GM11168 (cell line): ENCODE results near the gene RAX.
"Not testable (repeated sequence)": the region's sequence is repeated elsewhere in the genome, so short reads cannot be mapped to it uniquely, and the experiment has no call there.

Source experiments
- in situ Hi-C: fragments of 300-500 bp; cut with MboI; formaldehyde crosslinking; loops from one replicate; pipeline ENCODE4 v1.12.0; 2022; ENCODE audit warnings: low sequenced_read_pairs; ENCODE audit not compliant: unreplicated experiment

The RAX gene

GRCh38 chr18:59274533-59274928 is 1.3 kb upstream of the RAX start:
- in situ Hi-C loops: no loop called here

GRCh38 chr18:59273759-59274532 is 692 bp upstream of the RAX start:
- in situ Hi-C loops: no loop called here

GRCh38 chr18:59272221-59272888 is 899 bp downstream of the RAX start:
- in situ Hi-C loops: no loop called here

GRCh38 chr18:59271606-59272220 is 1.5 kb downstream of the RAX start:
- in situ Hi-C loops: no loop called here

GRCh38 chr18:59270689-59271257 is 2.5 kb downstream of the RAX start:
- in situ Hi-C loops: no loop called here

- in situ Hi-C loops: no loop called here
Measured at GRCh38 chr18:59269563-59270119, 3.6 kb downstream of the RAX start.

- in situ Hi-C loops: no loop called here
Measured at GRCh38 chr18:59268721-59269562, 4.3 kb downstream of the RAX start.

GRCh38 chr18:59268127-59268720 is 5.0 kb downstream of the RAX start:
- in situ Hi-C loops: no loop called here

GRCh38 chr18:59267503-59268126 is 5.6 kb downstream of the RAX start:
- in situ Hi-C loops: no loop called here

- in situ Hi-C loops: no loop called here
Measured at GRCh38 chr18:59266886-59267502, 6.3 kb downstream of the RAX start.

- in situ Hi-C loops: no loop called here
Measured at GRCh38 chr18:59266459-59266858, 6.8 kb downstream of the RAX start.

- in situ Hi-C loops: no loop called here
Measured at GRCh38 chr18:59265974-59266369, 7.3 kb downstream of the RAX start.

GRCh38 chr18:59265246-59265973 is 7.8 kb downstream of the RAX start:
- in situ Hi-C loops: no loop called here

GRCh38 chr18:59264651-59265245 is 8.5 kb downstream of the RAX start:
- in situ Hi-C loops: no loop called here

- in situ Hi-C loops: no loop called here
Measured at GRCh38 chr18:59264121-59264571, 9.1 kb downstream of the RAX start.

- in situ Hi-C loops: no loop called here
Measured at GRCh38 chr18:59263661-59264060, 9.6 kb downstream of the RAX start.

GRCh38 chr18:59262243-59262642 is 11.0 kb downstream of the RAX start:
- in situ Hi-C loops: not testable (repeated sequence)

GRCh38 chr18:59261842-59262241 is 11.4 kb downstream of the RAX start:
- in situ Hi-C loops: not testable (repeated sequence)
